Fibroblast of pulmonary artery (primary cell): ENCODE measurements around the gene ROCK2.
A peak's percentile ranks its signal among the peaks of the same experiment; 100 is the strongest.

Experiments used
- DNase-seq: peaks from one replicate; pipeline ENCODE4 v3.0.0-alpha.2; 2010; ENCODE audit warnings: low read depth
- H3K4me3 ChIP-seq: replicated peaks from 2 replicates; pipeline ENCODE4 v1.5.1; 2011; ENCODE audit warnings: low read depth, mild to moderate bottlenecking, control low read depth, low read length, moderate library complexity
- TF ChIP-seq, protein P1 (sequence below): IDR thresholded peaks from 2 replicates; pipeline ENCODE4 v1.5.1; 2011; ENCODE audit warnings: mild to moderate bottlenecking, control low read depth, low read length, inconsistent platforms; ENCODE audit errors: missing control alignments

Gene ROCK2

DNA sequence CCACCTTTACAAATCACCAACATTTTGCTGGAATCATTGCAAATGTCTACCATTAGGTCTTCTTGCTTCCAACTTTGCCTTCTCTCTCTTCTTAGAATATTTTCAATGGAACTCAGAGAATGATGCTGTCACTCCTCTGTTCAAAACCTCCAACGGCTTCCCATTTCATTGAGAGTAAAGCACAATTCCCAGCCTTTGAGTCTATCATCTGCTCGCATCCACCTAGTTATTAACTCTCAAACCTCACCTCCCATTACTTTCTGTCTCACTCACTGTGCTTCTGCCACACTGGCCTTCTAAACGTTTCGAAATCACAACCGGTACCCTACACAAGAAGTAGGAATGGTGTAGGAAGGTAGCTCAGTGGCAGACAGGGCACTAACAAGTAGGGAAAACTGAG is 40.0 kb downstream of the ROCK2 start:
- TF ChIP-seq, protein P1, sequence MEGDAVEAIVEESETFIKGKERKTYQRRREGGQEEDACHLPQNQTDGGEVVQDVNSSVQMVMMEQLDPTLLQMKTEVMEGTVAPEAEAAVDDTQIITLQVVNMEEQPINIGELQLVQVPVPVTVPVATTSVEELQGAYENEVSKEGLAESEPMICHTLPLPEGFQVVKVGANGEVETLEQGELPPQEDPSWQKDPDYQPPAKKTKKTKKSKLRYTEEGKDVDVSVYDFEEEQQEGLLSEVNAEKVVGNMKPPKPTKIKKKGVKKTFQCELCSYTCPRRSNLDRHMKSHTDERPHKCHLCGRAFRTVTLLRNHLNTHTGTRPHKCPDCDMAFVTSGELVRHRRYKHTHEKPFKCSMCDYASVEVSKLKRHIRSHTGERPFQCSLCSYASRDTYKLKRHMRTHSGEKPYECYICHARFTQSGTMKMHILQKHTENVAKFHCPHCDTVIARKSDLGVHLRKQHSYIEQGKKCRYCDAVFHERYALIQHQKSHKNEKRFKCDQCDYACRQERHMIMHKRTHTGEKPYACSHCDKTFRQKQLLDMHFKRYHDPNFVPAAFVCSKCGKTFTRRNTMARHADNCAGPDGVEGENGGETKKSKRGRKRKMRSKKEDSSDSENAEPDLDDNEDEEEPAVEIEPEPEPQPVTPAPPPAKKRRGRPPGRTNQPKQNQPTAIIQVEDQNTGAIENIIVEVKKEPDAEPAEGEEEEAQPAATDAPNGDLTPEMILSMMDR = no peak
- DNase-seq = no peak
- H3K4me3 ChIP-seq = no peak overlapping the region

DNA sequence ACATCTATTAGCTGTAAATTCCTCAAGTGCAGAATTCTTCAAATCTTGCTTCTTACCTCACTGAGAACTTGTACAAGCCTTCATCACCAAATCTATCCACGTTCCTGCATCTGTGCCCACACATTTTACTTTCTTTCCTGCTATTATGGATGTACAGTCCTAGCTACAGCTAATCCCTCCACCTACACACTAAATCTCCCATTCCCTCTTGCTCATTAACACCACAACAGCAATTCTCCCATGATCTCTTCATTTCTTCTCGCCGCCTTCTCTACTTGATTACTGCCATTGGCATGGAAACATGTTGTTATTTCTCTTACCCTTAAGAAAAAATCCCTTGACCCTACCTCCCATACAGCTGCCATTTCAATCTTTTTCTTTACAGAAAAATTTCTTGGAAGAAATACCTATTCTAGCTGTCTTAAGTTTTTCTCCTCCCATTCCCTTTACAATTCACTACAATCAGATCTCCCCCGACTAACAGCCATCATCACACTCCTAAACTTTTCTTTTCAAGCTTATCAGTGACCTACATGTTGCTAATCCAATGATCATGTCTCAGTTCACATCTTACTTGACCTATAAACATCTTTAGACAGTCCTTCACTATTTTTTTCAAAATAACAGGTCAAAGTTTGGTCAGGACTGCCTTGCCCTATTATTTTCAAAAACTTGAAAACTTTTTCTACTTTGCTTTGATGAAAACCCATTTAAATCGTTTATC is 41.0 kb downstream of the ROCK2 start:
- no peak for DNase-seq
- TF ChIP-seq, protein P1 = no peak
- no peak overlapping the region for H3K4me3 ChIP-seq

DNA sequence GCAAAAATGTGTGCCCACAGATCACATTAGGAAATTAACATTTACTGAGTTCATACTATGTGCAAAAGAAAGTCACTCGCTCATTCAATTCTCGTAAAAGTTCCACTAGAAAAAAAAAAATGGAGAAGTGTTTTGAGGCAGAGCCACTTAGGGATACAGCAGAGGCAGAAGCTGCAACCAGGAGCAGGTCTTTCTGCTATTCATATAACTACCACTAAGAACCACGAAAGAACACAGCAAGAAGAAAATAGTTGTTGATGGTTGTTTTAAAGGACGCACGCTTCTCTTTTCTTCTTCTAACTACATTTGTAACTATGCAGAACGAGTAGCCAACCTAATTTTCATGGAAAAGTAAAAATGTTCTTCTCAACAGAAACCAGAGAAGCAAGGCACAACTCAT is 45.0 kb downstream of the ROCK2 start:
- no peak overlapping the region for H3K4me3 ChIP-seq
- DNase-seq = no peak
- TF ChIP-seq, protein P1 = no peak

DNA sequence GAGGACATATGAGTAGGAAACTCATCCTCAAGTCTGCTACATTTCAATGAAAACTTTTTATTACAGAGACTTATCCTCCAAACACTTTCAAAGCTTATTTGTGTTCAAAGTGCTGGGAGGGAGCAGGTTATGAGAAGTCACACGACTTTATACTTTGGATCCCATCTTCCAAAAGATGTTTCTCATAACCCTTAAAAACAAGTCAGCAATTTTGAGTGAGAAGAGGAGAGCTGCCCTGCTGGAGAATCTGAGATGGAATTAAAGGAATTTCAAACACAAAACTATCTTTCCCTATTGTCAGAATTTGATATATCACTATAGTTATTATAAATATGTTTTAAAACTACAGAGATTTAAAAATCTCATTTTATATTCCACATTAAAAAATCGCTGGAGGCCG is 45.8 kb downstream of the ROCK2 start:
- no peak for DNase-seq
- no peak overlapping the region for H3K4me3 ChIP-seq
- TF ChIP-seq, protein P1 = no peak

DNA sequence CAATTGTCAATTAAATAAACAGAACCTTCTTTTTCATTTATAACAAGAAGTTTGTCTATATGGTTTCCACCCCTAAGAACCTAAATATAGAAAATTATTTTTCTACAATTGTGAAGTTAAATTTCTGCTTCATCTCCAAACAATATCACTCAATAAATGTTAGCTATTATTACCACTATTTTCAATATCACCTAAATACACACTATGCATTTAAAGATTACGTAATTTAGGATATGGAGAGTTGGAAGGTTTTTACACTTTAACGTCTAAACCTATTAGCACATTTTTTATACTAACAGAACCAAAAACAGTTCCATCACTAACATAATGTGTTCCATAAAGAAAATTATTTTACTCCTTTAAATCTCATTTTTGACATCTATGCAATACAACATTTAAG is 48.0 kb downstream of the ROCK2 start:
- TF ChIP-seq, protein P1 = no peak
- no peak overlapping the region for H3K4me3 ChIP-seq
- DNase-seq = no peak

DNA sequence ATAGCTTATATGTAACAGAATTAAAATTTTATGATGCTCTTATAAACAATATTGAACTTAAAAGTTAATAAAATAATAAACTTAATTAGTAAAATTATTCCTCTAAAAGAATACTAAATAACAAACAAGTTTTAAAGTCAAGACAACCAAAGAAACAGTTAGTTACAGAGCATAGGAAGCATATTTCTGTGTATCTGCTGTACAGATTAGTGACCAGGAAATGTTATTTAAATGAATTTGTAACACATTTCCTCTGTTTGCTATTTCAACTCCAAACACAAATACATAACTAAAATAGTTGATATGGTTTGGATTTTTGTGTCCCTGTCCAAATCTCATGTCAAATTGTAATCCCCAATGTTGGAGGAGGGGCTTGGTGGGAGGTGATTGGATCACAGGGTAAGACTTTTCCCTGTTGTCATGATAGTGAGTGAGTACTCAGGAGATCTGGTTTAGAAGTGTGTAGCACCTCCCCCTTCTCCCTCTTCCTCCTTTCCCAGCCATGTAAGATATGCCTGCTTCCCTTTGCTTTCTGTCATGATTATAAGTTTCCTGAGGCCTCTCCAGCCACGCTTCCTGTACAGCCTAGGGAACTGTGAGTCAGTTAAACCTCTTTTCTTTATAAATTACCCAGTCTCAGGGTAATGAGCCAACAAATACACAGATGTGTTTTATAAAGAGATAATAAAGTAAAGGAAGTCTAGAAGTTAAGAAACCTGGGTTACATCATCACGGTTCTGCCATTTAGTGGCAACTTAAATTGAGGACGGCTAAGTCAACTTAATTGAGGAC is 51.8 kb downstream of the ROCK2 start:
- H3K4me3 ChIP-seq = no peak overlapping the region
- DNase-seq = peak; percentile 70
- TF ChIP-seq, protein P1 = no peak
